Fibroblast of the conjunctiva (primary cell): ENCODE data around the gene THOC1.

Experiments
- DNase-seq: peaks from one replicate; pipeline ENCODE4 v3.0.0-alpha.2; 2010; ENCODE audit warnings: low read depth

The THOC1 gene

GRCh38 chr18:213966-214365 is 53.9 kb downstream of the THOC1 start:
- no peak for DNase-seq

- no peak for DNase-seq
Measured at GRCh38 chr18:213505-213904, 54.3 kb downstream of the THOC1 start.

DNA sequence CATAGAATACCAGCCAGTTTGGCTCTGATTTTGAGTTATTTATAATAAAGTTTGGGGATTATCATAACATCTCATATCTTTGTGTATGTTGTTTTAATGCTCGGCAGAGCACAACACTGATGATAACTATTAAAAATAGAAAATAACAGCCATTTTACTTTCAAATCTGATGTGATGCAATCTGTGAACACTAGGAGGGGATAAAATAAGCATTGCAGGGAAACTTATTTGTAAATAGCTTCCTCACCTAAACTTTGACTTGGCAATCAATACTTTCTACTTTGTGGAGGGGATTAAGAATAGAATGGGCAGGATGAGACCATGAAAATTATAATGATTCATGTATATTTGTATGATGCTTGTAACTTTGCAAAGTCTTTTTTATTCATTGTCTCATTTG is 55.1 kb downstream of the THOC1 start:
- DNase-seq: no peak

- DNase-seq: no peak
Measured at GRCh38 chr18:211582-211981, 56.3 kb downstream of the THOC1 start.

DNA sequence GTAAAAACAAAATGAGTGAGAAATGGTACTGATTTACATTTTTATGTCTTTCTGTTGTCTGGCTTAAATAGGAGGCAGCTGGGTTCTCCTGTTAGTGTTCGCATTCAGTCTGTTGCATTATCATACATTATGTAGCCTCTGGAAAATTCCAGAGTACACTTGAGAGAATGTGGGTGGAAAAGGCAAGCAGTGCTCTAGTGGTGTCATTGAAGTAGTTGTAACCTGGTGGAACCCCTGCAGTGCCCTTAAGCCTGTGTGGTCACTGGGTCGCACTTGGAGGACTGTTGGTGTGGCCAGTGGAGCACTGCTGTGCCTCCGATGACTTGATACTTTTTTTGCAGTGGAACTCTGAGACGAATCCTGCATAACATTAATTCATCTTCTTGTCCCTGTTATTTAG is 57.1 kb downstream of the THOC1 start:
- no peak for DNase-seq

- DNase-seq: no peak
Measured at GRCh38 chr18:210075-210474, 57.8 kb downstream of the THOC1 start.

GRCh38 chr18:199768-200167 is 68.1 kb downstream of the THOC1 start:
- no peak for DNase-seq

DNA sequence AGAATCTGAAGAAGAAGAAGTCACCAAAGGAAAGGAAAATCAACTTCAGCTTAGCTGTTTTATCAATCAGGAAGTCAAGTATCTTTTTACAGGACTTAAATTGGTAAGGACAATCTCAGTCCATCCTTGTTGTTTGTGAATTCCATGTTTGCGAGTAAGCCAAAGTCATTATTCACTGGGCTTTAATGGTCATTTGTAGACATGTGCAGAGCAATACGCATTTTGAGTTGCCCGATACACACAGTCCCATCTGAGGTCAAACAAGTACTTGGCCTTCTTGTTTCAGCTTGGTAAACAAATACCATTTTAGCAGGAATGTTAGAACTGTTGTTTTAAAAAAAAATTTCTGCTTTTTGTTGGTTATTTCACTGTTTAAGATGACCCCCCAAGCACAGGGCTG is 68.6 kb downstream of the THOC1 start:
- DNase-seq: no peak

DNA sequence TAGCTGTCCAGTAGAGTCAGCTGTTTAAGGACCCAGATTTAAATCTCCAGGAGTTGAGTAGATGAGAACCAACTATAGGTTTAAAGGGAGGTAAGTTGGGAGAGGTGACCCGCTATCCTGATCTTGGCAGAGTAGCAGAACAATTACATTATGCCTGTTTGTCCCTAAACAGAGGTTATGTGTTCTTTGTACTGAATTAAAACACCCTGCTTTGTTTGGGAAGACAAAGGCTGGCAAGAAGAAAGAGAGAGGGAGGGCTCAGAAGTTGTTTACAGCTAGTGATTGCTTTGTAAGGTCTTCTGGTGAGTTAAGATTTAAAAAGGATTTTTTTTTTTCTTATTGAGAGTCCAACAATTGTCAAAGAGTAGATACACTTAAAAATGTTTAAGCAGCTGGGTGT is 72.2 kb downstream of the THOC1 start:
- no peak for DNase-seq

GRCh38 chr18:192801-193200 is 75.0 kb downstream of the THOC1 start:
- no peak for DNase-seq

- DNase-seq: no peak
Measured at GRCh38 chr18:191725-192124, 76.1 kb downstream of the THOC1 start.

- no peak for DNase-seq
Measured at GRCh38 chr18:189254-189653, 78.6 kb downstream of the THOC1 start.

GRCh38 chr18:183769-184168 is 84.1 kb downstream of the THOC1 start:
- peak; percentile 13 for DNase-seq

GRCh38 chr18:181711-182110 is 86.1 kb downstream of the THOC1 start:
- DNase-seq: no peak

GRCh38 chr18:179499-179898 is 88.3 kb downstream of the THOC1 start:
- no peak for DNase-seq

DNA sequence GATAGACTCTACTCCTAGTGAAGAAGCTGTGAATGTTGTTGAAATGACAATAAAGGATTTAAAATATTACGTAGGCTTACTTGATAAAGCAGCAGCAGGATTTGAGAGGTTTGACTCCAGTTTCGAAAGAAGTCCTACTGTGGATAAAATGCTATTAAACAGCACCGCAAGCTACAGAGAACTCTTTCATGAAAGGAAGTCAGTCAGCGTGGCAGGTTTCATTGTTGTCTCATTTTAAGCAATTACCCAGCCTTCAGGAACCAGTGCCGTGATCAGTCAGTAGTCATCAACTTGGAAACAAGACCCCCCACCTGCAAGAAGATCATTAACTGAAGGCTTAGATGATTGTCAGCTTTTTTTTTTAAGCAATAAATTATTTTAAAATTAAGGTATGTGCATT is 95.5 kb downstream of the THOC1 start:
- no peak for DNase-seq
